HG03175 (cell line): ENCODE results near the gene ZMYND10.

Experiments
- ATAC-seq: cut with Tn5 transposase; IDR thresholded peaks from one replicate; pipeline ENCODE4 v1.9.1; 2021; ENCODE audit warnings: mild to moderate bottlenecking, moderate library complexity; ENCODE audit not compliant: unreplicated experiment

ZMYND10 gene

DNA sequence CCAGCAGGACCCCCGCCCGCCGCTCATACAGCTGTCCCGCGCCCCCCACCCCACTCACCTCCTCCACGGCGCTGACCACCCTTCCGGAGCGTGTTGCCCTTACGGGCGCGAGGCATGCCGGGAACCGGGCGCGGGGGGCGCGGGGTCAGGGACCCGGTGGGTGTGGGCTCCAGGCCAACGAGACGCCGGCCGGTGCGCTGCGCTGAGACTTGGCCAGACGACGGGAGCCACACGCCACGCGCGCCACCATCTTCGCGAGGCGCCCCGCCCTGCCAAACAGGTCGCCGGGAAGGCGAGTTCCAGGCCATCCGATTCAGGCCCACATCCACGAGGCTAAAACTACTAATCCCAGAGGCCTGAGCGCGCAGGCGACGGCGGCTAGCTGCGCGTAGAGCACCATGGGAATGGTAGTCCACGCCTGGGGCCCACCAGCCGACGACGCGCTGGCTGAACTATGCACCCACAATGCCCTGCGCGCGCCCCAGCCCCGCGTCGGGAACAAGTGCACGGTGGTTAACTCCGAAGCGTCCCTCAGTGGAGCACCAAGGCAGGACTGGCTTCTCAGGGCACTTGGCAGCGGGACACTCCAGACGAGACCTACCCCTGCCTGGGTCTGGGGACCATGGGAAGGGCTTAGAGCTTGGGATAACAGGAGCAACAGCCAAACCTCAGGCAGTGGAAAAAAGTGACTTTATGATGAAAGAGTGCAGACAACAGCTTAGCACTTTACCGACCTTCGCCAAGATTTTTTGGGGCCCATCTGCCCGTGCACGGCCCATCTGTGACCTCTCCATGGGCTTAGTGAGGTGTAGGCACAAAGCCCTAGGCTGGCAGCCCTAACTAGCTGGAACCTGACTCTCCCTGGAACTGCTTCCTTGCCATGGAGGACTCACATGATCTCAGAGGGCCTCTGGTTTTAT, 53.1 kb downstream of the ZMYND10 start, which contains the start of gene IFRD2:
TSS of gene IFRD2 (minus strand) at position 271 of the 920 bp plus-strand sequence. CDS start at position 116, 155 bp downstream.
- ATAC-seq, result peak; percentile 96
